ENCODE data around the gene AGAP9. TPM values are rescaled to one million over a fixed set of nuclear protein-coding genes. Genes with fewer than 3 reads are reported as not detected.

The AGAP9 gene
- 4.4 and 10.0 TPM in 2 replicates for total RNA-seq

DNA sequence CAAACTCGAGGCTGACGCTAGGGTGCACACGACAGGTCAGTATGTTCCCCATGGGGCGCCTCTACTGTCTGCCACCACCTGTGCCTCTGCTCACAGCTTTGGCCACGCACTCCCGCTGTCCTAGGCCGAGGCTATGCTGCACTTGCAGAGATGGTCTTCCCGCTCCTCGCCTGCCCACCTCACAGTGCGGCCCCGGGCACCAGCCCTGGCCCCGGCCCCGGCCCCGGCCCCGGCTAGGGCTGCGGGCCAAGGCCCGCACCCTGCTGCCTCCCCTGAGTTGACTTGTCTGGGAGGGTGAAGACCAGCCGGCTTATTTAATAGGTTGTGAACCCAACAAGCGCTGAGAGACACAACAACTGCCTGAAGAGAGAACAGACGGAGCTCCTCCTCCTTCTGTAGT is at the start of gene AGAP9:
Gene AGAP9, minus strand, starts transcription at position 164 of the 400 bp plus-strand sequence. Its CDS starts 112 bp downstream, at position 52.

GRCh38 chr10:47491600-47491999 is 31.8 kb downstream of the AGAP9 start, which contains the start of gene FAM25G:
TSS of gene FAM25G (minus strand) at chr10:47491700. CDS start at chr10:47491674, 26 bp downstream.

GRCh38 chr10:47483923-47484322 is 39.5 kb downstream of the AGAP9 start, which contains the start of gene ANXA8:
TSS of gene ANXA8 (minus strand) at chr10:47484115. CDS start at chr10:47483933, 182 bp downstream.

Small RNAs within 50 kb of the gene (small RNA-seq; reads per million reads assigned to genes)
- gene AL591684.3 (ENCODE audit: low replicate concordance) (not detected), gene RNA5SP312 (ENCODE audit: low replicate concordance) (not detected)

Other genes starting within 250 kb of the AGAP9 start
- not detected in 2 replicates for gene GDF10, start 223.4 kb downstream of the AGAP9 start, total RNA-seq
- 0.14 TPM in 1 of 2 replicates, not detected in the other for gene GDF2, start 201.2 kb downstream of the AGAP9 start, total RNA-seq
- under 0.01 TPM in 1 of 2 replicates, not detected in the other for gene RBP3, start 175.3 kb downstream of the AGAP9 start, total RNA-seq
- gene ZNF488, start 139.3 kb downstream of the AGAP9 start, total RNA-seq: under 0.01 TPM in 1 of 2 replicates, not detected in the other
- 3.3 and 18.6 TPM in 2 replicates for gene ANXA8, start 39.5 kb downstream of the AGAP9 start, total RNA-seq
- gene FAM25G, start 31.9 kb downstream of the AGAP9 start, total RNA-seq: not detected in 2 replicates
- gene SYT15B, start 240.0 kb upstream of the AGAP9 start, total RNA-seq: 1.3 and 2.0 TPM in 2 replicates